Activated naive CD4-positive, alpha-beta T cell treated with anti-CD3 and anti-CD28 coated beads, Interleukin-2, amount 10 ng/mL, durations not matched to agents 7 days and 5 days (primary cell): ENCODE measurements around the gene PDP2.
"Not testable (repeated sequence)": the region's sequence is repeated elsewhere in the genome, so short reads cannot be mapped to it uniquely, and the experiment has no call there.

Experiments
- CTCF ChIA-PET: fragments of 350-600 bp; sonication (Branson Sonifier 250); formaldehyde crosslinking; loops from one replicate; lab custom pipeline; 2021; ENCODE audit warnings: antibody characterized with exemption; lab: Charles Lee
- DNase-seq: peaks from one replicate; pipeline ENCODE4 v3.0.0-alpha.2; 2020
- H3K27ac Mint-ChIP-seq: one replicate; pipeline ENCODE4 v1.8.0; 2021; ENCODE audit warnings: mild to moderate bottlenecking, moderate library complexity, mixed read lengths
- H3K27me3 Mint-ChIP-seq: one replicate; pipeline ENCODE4 v1.8.0; 2021; ENCODE audit warnings: mild to moderate bottlenecking, mixed read lengths
- H3K36me3 Mint-ChIP-seq: one replicate; pipeline ENCODE4 v1.8.0; 2021; ENCODE audit warnings: mixed read lengths
- H3K4me1 Mint-ChIP-seq: one replicate; pipeline ENCODE4 v1.8.0; 2021; ENCODE audit warnings: mixed read lengths
- H3K4me3 Mint-ChIP-seq: one replicate; pipeline ENCODE4 v1.8.0; 2021; ENCODE audit warnings: mild to moderate bottlenecking, moderate library complexity, mixed read lengths
- H3K9me3 Mint-ChIP-seq: one replicate; pipeline ENCODE4 v1.8.0; 2021; ENCODE audit warnings: mixed read lengths

The PDP2 gene

DNA sequence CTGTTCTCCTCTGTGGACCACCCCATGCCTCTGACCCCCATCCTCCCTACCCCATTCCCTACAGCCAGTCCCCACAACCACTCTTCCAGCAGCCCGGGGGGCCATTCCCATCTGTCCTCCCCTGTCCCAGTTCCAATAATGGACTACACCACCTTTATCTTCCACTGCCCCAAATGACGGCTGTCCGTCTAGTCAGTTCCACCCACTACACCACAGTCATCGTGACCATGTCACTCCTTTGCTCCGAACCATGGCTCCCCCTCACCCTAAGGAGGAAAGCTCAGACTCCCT is 15.3 kb downstream of the PDP2 start:
- no peaks in the 10 kb centered on the region for H3K9me3 Mint-ChIP-seq
- H3K4me3 Mint-ChIP-seq = no peak overlapping the region
- DNase-seq = no peak
- H3K27ac Mint-ChIP-seq = no peak overlapping the region
- H3K4me1 Mint-ChIP-seq = peaks cover 18% of the 10 kb centered on the region
- peaks cover 11% of the 10 kb centered on the region for H3K27me3 Mint-ChIP-seq
- CTCF ChIA-PET = interaction anchor here (0.7 to 10.5 kb wide), 27 partner anchors 8 to 532 kb away, joined by 3 to 135 read pairs (median 6); partner anchors contain the start of genes CDH16, CIAO2B, PDP2 and RRAD
- H3K36me3 Mint-ChIP-seq = peaks cover 9% of the 10 kb centered on the region

- no peak for DNase-seq
- peaks cover 15% of the 10 kb centered on the region for H3K27me3 Mint-ChIP-seq
- CTCF ChIA-PET = interaction anchor here (0.8 to 10.5 kb wide), 20 partner anchors 8 to 531 kb away, joined by 3 to 135 read pairs (median 7); partner anchors contain the start of genes CDH16, PDP2 and RRAD
- H3K9me3 Mint-ChIP-seq = no peaks in the 10 kb centered on the region
- H3K27ac Mint-ChIP-seq = no peak overlapping the region
- H3K4me1 Mint-ChIP-seq = peaks cover 18% of the 10 kb centered on the region
- no peak overlapping the region for H3K4me3 Mint-ChIP-seq
- peaks cover 8% of the 10 kb centered on the region for H3K36me3 Mint-ChIP-seq
Observed at GRCh38 chr16:66895999-66896398, 15.7 kb downstream of the PDP2 start.

GRCh38 chr16:66896682-66897081 is 16.4 kb downstream of the PDP2 start:
- H3K4me1 Mint-ChIP-seq = peaks cover 15% of the 10 kb centered on the region
- CTCF ChIA-PET = interaction anchor here (1.0 to 10.5 kb wide), 9 partner anchors 9 to 289 kb away, joined by 3 to 135 read pairs (median 9); partner anchors contain the start of genes CDH16 and RRAD
- not testable (repeated sequence) for H3K4me3 Mint-ChIP-seq, H3K36me3 Mint-ChIP-seq, H3K9me3 Mint-ChIP-seq, DNase-seq, H3K27ac Mint-ChIP-seq
- H3K27me3 Mint-ChIP-seq = peaks cover 19% of the 10 kb centered on the region

DNA sequence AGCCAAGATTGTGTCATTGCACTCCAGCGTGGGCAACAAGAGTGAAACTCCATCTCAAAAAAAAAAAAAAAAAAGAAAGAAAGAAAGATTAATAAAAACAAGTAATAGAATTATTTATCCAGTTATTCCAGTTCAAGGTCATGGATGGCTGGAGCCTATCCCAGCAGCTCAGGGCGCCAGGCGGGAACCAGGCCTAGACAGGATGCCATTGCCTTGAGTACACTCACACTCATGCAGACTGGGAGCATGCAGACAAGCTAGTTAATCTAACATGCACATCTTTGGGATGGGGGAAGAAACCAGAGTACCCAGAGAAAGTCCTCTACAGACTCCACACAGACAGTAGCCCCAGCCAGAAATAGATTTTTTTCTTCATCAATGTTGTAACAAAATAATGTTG is 17.9 kb downstream of the PDP2 start:
- H3K4me1 Mint-ChIP-seq = peaks cover 7% of the 10 kb centered on the region
- CTCF ChIA-PET = interaction anchor here (1.0 to 10.5 kb wide), 3 partner anchors 28 to 257 kb away, joined by 3 to 135 read pairs (median 5); partner anchors contain the start of gene RRAD
- peaks cover under 1% of the 10 kb centered on the region for H3K36me3 Mint-ChIP-seq
- no peak overlapping the region for H3K27ac Mint-ChIP-seq
- no peak for DNase-seq
- no peak overlapping the region for H3K4me3 Mint-ChIP-seq
- peaks cover 19% of the 10 kb centered on the region for H3K27me3 Mint-ChIP-seq
- no peaks in the 10 kb centered on the region for H3K9me3 Mint-ChIP-seq

DNA sequence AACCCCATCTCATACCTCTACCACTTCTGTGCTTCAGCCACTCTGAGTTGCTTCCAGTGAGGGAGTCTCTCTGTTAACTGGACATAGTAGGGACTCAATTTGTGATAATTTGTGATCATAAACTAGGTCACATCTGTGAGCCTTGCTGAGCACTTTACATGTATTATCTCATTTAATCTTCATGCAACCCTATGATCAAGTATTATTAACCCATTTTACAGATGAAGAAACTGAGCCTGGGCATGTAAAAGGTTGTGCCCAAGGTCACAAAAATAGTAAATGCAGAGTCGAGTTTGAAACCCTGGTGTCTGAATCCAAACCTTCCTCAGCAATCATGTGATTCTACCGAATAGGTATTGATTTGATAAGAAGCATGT is 18.6 kb downstream of the PDP2 start:
- Mint-ChIP-seq H3K27me3 (peaks cover 19% of the 10 kb centered on the region), H3K36me3 (no peaks in the 10 kb centered on the region)
- CTCF ChIA-PET = interaction anchor here (1.0 to 10.5 kb wide), 2 partner anchors 27 to 256 kb away, joined by 3 to 135 read pairs; partner anchors contain the start of gene RRAD

DNA sequence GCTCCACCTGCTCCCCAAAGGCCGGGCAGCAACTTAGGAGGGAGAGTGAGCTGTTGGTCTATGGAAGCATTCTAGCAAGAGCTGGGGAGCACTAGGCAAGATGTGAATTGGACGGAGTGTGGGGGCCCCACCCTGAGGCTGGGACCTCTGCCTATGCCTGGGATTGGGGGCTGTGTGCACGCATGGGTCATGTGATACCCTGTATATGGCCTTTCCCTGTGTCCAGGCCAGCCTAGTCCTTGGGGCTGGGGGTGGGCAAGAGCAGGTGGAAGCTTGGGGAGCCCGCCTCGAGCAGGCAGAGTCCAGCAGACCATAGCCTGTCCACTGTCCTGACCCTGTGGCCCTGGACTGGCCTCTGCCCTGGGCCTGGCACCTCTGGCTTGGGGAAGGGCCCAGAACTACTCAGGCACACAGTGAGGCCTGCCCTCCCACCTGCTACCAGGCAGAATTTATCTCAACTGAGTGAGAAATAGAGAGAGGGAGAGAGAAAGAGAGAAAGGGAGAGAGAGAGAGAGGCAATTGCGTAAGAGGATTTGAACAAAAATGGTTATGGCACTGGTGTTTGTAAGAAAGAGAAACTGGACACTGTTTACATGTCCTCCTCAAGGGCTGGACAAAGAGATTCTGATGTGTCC is 19.1 kb downstream of the PDP2 start:
- DNase-seq = no peak
- H3K36me3 Mint-ChIP-seq = no peaks in the 10 kb centered on the region
- no peak overlapping the region for H3K27ac Mint-ChIP-seq
- peaks cover 3% of the 10 kb centered on the region for H3K4me1 Mint-ChIP-seq
- CTCF ChIA-PET = interaction anchor here (10.5 kb wide), 1 partner anchor 26 kb away, joined by 135 read pairs; the partner anchor contains the start of gene RRAD
- H3K9me3 Mint-ChIP-seq = no peaks in the 10 kb centered on the region
- H3K27me3 Mint-ChIP-seq = peaks cover 19% of the 10 kb centered on the region
- H3K4me3 Mint-ChIP-seq = no peak overlapping the region

More for the DNA sequence above, 18.6 kb downstream of the PDP2 start:
- Mint-ChIP-seq H3K4me3 (no peak overlapping the region), H3K27ac (no peak overlapping the region), H3K4me1 (peaks cover 5% of the 10 kb centered on the region), H3K9me3 (no peaks in the 10 kb centered on the region)
- no peak for DNase-seq

GRCh38 chr16:66899945-66900710 is 19.8 kb downstream of the PDP2 start:
- CTCF ChIA-PET = interaction anchor here (1.0 to 10.5 kb wide), 2 partner anchors 10 to 26 kb away, joined by 3 to 135 read pairs; partner anchors contain the start of gene RRAD
- peaks cover 2% of the 10 kb centered on the region for H3K4me1 Mint-ChIP-seq
- H3K27me3 Mint-ChIP-seq = peaks cover 20% of the 10 kb centered on the region
- no peak overlapping the region for H3K27ac Mint-ChIP-seq
- H3K9me3 Mint-ChIP-seq = no peaks in the 10 kb centered on the region
- DNase-seq = no peak
- no peak overlapping the region for H3K4me3 Mint-ChIP-seq
- no peaks in the 10 kb centered on the region for H3K36me3 Mint-ChIP-seq

GRCh38 chr16:66900721-66901441 is 20.6 kb downstream of the PDP2 start:
- no peaks in the 10 kb centered on the region for H3K36me3 Mint-ChIP-seq
- peaks cover 23% of the 10 kb centered on the region for H3K27me3 Mint-ChIP-seq
- CTCF ChIA-PET = interaction anchor here (1.0 to 10.5 kb wide), 2 partner anchors 9 to 25 kb away, joined by 3 to 135 read pairs; partner anchors contain the start of gene RRAD
- no peaks in the 10 kb centered on the region for H3K9me3 Mint-ChIP-seq
- peaks cover 5% of the 10 kb centered on the region for H3K4me1 Mint-ChIP-seq
- no peak overlapping the region for H3K4me3 Mint-ChIP-seq
- no peak overlapping the region for H3K27ac Mint-ChIP-seq
- no peak for DNase-seq

DNA sequence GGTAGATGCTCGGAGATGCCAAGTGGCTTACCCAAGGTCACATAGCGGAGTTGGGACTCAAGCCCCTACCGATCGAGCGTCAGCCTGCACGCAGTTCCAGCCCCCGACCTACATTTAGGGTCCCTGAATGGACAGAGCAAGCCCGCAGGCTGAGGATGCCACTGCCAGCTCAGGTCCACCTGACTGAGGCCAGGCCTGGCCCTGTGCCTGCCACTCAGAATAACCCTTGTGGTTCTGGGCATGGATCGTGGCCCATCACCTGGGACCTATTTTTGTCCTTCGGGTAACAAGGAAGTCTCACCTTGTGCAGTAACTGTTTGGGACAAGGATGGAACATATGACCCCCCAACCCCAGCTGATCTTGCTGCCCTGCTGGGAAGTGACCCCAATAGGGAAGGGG is 21.3 kb downstream of the PDP2 start:
- Mint-ChIP-seq H3K4me1 (peaks cover 12% of the 10 kb centered on the region), H3K36me3 (no peaks in the 10 kb centered on the region), H3K4me3 (no peak overlapping the region), H3K9me3 (no peaks in the 10 kb centered on the region), H3K27ac (no peak overlapping the region), H3K27me3 (peaks cover 23% of the 10 kb centered on the region)
- no peak for DNase-seq
- CTCF ChIA-PET = interaction anchor here (10.5 kb wide), 1 partner anchor 24 kb away, joined by 135 read pairs; the partner anchor contains the start of gene RRAD

DNA sequence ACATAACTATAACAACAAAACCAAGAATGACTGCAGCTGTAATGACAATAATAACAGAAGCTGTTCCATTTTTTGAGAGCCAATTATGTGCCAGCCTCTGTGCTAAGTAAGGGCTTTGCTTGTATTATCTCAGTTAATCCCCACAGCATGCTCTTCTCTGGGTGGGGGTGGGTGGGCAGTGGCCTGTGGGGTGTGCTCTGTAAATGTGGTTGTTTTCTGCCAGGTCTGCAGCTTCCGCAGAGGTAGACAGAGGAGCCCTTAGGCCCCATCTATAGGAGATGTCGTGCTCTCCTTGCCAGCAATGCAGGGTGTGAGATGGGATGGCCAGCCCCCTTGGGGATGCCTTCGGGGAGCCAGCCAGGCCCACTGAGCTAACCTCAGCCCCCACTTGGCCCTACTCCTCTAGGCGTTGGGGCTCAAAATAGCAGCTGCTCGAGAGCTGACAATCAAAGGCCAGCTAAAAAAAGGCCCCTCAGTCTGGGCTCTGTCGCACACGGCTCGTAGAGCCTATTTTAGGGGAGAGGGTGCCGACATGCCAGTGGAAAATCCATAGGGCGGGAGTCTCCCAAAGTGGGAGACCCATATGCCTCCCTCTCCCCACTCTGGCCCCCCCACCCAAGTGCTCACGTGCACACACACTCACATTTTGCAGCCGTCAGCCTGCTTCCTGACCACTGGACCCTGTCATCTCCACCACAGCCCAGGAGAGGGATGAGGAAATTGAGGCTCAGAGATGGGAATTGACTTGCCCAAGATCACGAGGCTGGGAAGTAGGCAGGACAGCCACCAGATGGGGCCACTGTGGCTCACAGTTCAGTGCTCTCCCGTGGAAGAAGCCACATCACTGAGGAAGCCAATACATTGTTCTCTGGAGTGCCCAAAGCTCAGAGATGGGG is 22.6 kb downstream of the PDP2 start:
- DNase-seq = no peak
- H3K27me3 Mint-ChIP-seq = peaks cover 23% of the 10 kb centered on the region
- no peaks in the 10 kb centered on the region for H3K9me3 Mint-ChIP-seq
- H3K36me3 Mint-ChIP-seq = no peaks in the 10 kb centered on the region
- H3K4me3 Mint-ChIP-seq = no peak overlapping the region
- no peak overlapping the region for H3K27ac Mint-ChIP-seq
- peaks cover 13% of the 10 kb centered on the region for H3K4me1 Mint-ChIP-seq
- CTCF ChIA-PET = interaction anchor here (0.6 to 1.5 kb wide), 4 partner anchors 8 to 26 kb away, joined by 4 to 10 read pairs (median 6); no protein-coding TSS in a partner anchor

DNA sequence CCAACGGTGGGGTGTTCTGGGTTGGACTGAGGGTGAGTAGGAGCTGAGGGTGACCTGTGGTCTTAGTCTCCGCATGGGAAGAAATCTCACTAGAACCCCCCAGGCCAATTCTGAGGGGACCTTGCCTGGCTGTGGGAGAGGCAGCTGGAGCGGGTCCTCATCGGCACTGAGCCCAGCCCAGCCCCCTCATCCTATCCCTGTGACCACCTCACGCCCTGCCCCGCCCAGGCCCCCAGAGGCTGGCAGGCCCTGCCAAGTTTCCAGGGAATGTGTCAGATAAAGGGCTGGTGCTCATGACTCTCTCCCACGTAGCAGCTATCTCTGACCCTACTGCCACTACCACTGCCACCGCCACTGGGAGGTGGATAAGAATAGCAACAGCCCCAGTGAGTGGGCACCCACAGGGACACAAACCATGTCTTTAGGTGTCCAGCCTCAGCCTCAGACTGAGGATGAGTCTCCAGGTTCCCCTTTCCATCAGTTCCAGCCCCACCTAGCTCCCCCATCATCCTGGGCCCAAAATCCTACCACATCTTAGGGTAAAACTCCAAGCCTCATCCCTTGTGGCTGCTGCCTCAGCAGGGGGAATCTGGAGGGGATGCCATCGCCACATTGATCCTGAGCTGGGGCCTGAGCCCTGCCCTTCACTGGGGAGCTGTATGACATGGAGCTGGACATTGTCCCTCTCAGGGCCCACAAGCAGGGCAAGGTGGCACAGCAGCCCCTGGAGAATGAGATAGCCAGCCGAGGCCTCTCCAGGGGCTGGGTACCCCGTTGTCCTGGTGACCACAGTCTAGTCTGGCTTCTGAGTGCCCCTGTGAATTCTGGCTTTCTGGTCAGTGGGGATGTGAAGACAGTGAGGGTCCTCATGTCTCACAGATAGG is 23.5 kb downstream of the PDP2 start:
- CTCF ChIA-PET = interaction anchor here (0.6 to 1.5 kb wide), 5 partner anchors 9 to 44 kb away, joined by 3 to 10 read pairs (median 4); no protein-coding TSS in a partner anchor
- Mint-ChIP-seq H3K4me3 (no peak overlapping the region), H3K36me3 (no peaks in the 10 kb centered on the region), H3K4me1 (peaks cover 13% of the 10 kb centered on the region), H3K27me3 (peaks cover 23% of the 10 kb centered on the region), H3K27ac (no peak overlapping the region), H3K9me3 (no peaks in the 10 kb centered on the region)
- DNase-seq = no peak

GRCh38 chr16:66904428-66904845 is 24.1 kb downstream of the PDP2 start:
- H3K9me3 Mint-ChIP-seq = no peaks in the 10 kb centered on the region
- H3K4me3 Mint-ChIP-seq = no peak overlapping the region
- H3K36me3 Mint-ChIP-seq = no peaks in the 10 kb centered on the region
- no peak for DNase-seq
- peaks cover 22% of the 10 kb centered on the region for H3K27me3 Mint-ChIP-seq
- H3K4me1 Mint-ChIP-seq = peaks cover 13% of the 10 kb centered on the region
- H3K27ac Mint-ChIP-seq = no peak overlapping the region
- CTCF ChIA-PET = interaction anchor here (0.8 to 2.5 kb wide), 5 partner anchors 9 to 43 kb away, joined by 3 to 15 read pairs (median 5); no protein-coding TSS in a partner anchor
